ENCODE measurements around the gene PTER.

Gene PTER

DNA sequence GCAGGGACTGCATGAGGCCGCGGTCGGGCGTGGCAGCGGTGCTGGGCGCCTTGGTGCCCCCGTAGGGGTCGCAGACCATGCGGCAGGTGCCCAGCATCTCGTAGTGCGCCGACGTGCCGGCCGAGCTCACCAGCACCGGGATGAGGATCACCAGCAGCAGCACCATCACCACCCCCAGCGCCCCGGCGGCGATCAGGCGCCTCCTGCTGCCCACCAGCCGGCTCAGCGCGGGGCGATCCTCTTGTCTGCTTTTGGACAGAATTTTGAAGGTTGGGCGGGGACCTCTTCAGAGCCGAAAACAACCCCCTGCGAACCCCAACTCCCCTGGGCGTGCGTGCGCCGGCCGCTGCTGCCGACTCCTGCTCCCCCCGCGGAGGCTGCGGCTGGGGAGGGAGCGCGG lies 84.1 kb downstream of the PTER start:
- peaks cover 10% of the 10 kb centered on the region for H3K27me3 ChIP-seq (ENCODE audit: control insufficient read depth, insufficient read depth, low read length)

DNA sequence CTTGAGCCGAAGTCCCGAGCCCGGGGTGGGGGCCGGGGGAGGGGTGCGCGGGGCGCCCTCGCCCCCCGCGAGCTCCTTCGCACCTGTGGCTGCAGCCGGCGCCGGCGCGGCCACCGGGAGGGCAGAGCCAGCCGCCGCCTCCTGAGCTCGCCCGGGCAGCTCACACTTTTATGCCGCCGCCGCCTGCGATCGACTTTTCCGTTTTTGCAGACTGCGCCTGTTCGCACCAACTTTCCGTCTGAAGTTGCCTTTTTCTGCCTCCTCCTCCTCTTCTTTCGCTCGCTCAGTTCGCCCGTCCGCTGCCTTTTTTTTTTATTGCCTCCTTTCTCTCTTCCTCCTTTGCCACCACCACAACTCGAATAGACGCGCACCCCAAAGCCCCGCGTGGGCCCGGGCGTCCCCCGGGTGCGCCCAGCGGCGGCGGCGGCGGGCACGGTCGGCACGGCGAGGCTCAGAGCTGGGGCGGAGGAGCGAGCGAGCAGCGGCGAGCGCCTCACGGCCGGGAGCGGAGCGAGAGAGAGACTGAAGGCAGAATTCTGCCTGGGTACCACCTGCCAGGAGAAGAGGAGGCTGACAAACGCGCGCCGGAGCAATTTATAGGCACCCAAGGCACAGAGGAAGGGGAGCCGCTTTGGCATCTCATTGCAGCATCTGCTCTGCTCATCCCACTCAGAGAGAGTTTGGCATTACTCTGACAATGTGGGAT lies 84.7 kb downstream of the PTER start, which contains the start of gene C1QL3:
C1QL3 (minus strand) TSS at position 569 of the 706 bp plus-strand sequence. CDS start 814 bp downstream, outside the sequence.
- H3K27ac ChIP-seq (ENCODE audit: low read depth, low read length): no peak within 1 kb of the TSS
- H3K4me3 ChIP-seq (ENCODE audit: low read length): peak within 1 kb of the TSS; percentile 56
- H3K36me3 ChIP-seq (ENCODE audit: control insufficient read depth, insufficient read depth, low read length): no peaks in the 10 kb centered on the region
- H3K27me3 ChIP-seq (ENCODE audit: control insufficient read depth, insufficient read depth, low read length): peaks cover 10% of the 10 kb centered on the region
- H3K4me1 ChIP-seq (ENCODE audit: control insufficient read depth, insufficient read depth, low read length): no peaks in the 10 kb centered on the region
- no peak within 1 kb of the TSS for H3K9ac ChIP-seq (ENCODE audit: low read length)

More for the DNA sequence above, 84.1 kb downstream of the PTER start:
- peak overlapping the region; percentile 50 for H3K4me3 ChIP-seq (ENCODE audit: low read length)
- H3K9ac ChIP-seq (ENCODE audit: low read length): no peak overlapping the region
- H3K4me1 ChIP-seq (ENCODE audit: control insufficient read depth, insufficient read depth, low read length): no peaks in the 10 kb centered on the region
- H3K36me3 ChIP-seq (ENCODE audit: control insufficient read depth, insufficient read depth, low read length): no peaks in the 10 kb centered on the region
- no peak overlapping the region for H3K27ac ChIP-seq (ENCODE audit: low read depth, low read length)

GRCh38 chr10:16527452-16527851 lies 90.6 kb downstream of the PTER start:
- no peak overlapping the region for H3K4me3 ChIP-seq (ENCODE audit: low read length)
- H3K9ac ChIP-seq (ENCODE audit: low read length): no peak overlapping the region
- H3K36me3 ChIP-seq (ENCODE audit: control insufficient read depth, insufficient read depth, low read length): no peaks in the 10 kb centered on the region
- H3K4me1 ChIP-seq (ENCODE audit: control insufficient read depth, insufficient read depth, low read length): no peaks in the 10 kb centered on the region
- no peaks in the 10 kb centered on the region for H3K27me3 ChIP-seq (ENCODE audit: control insufficient read depth, insufficient read depth, low read length)
- no peak overlapping the region for H3K27ac ChIP-seq (ENCODE audit: low read depth, low read length)

GRCh38 chr10:16529853-16530252 lies 93.0 kb downstream of the PTER start:
- Histone ChIP-seq H3K36me3 (ENCODE audit: control insufficient read depth, insufficient read depth, low read length) (no peaks in the 10 kb centered on the region), H3K9ac (ENCODE audit: low read length) (no peak overlapping the region)

DNA sequence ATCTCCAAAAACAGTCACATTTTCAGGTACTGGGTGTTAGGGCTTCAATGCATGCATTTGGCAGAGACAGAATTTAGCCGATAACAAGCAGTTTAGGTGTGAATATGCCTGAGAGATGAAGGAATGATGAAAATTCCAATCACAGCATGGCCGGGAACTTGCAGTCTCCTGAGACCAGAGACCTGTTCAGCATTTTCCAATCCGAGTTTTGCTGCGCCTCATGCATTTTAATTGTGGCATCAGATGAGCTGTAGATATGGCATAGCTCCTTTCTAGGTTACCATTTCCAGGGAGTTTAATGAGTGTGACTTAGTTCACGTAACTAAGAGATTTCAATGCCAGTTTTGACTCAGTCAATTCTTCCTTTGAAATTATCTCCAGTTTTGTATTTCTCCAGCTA lies 99.3 kb downstream of the PTER start:
- Histone ChIP-seq H3K36me3 (ENCODE audit: control insufficient read depth, insufficient read depth, low read length) (no peaks in the 10 kb centered on the region), H3K27me3 (ENCODE audit: control insufficient read depth, insufficient read depth, low read length) (no peaks in the 10 kb centered on the region), H3K27ac (ENCODE audit: low read depth, low read length) (no peak overlapping the region), H3K4me1 (ENCODE audit: control insufficient read depth, insufficient read depth, low read length) (no peaks in the 10 kb centered on the region), H3K9ac (ENCODE audit: low read length) (no peak overlapping the region), H3K4me3 (ENCODE audit: low read length) (no peak overlapping the region)

More at GRCh38 chr10:16529853-16530252, 93.0 kb downstream of the PTER start:
- Histone ChIP-seq H3K27me3 (ENCODE audit: control insufficient read depth, insufficient read depth, low read length) (no peaks in the 10 kb centered on the region), H3K4me3 (ENCODE audit: low read length) (no peak overlapping the region), H3K4me1 (ENCODE audit: control insufficient read depth, insufficient read depth, low read length) (no peaks in the 10 kb centered on the region), H3K27ac (ENCODE audit: low read depth, low read length) (no peak overlapping the region)

DNA sequence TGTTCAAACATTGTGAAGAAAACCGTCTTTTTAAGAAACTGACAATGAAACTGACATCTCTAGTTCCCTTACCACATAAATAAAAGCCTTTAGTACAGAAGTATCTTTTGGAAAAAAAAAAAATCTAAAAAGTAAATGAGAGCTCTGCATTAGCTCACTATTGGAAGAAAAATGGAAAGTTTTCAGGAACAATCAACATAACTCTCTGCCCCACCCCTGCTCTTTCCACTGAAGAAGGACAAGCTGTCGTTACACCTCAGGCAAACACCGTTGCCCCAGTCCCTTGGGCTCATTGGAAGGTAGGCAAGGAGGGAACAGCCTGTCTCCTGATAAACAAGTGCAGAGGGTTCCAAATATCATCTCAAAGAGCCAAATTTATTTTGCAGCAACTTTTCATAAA lies 107.3 kb downstream of the PTER start:
- H3K27me3 ChIP-seq (ENCODE audit: control insufficient read depth, insufficient read depth, low read length): no peaks in the 10 kb centered on the region
- H3K27ac ChIP-seq (ENCODE audit: low read depth, low read length): no peak overlapping the region
- no peak overlapping the region for H3K9ac ChIP-seq (ENCODE audit: low read length)
- H3K4me3 ChIP-seq (ENCODE audit: low read length): no peak overlapping the region
- H3K4me1 ChIP-seq (ENCODE audit: control insufficient read depth, insufficient read depth, low read length): no peaks in the 10 kb centered on the region
- no peaks in the 10 kb centered on the region for H3K36me3 ChIP-seq (ENCODE audit: control insufficient read depth, insufficient read depth, low read length)

DNA sequence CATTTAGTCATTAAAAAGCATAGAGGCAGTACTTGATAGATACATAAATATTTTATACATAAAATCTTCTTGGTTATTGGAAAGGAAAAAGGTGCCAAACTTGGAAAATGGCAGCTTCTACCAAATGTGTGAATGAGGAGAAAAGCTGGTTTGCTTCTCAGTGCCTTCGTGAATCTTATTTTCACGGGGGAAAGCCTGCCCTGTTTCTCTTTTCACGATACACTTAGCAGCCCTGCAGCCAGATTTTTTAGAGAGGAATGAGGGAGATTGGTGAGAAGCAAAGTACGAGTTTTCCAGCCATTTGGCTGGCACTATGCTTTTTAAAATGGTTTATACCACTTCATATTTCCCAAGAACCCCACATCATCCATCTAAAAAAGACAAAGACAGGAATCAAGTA lies 107.8 kb downstream of the PTER start:
- Histone ChIP-seq H3K27ac (ENCODE audit: low read depth, low read length) (no peak overlapping the region), H3K4me1 (ENCODE audit: control insufficient read depth, insufficient read depth, low read length) (no peaks in the 10 kb centered on the region), H3K27me3 (ENCODE audit: control insufficient read depth, insufficient read depth, low read length) (no peaks in the 10 kb centered on the region), H3K36me3 (ENCODE audit: control insufficient read depth, insufficient read depth, low read length) (no peaks in the 10 kb centered on the region), H3K4me3 (ENCODE audit: low read length) (no peak overlapping the region), H3K9ac (ENCODE audit: low read length) (no peak overlapping the region)

DNA sequence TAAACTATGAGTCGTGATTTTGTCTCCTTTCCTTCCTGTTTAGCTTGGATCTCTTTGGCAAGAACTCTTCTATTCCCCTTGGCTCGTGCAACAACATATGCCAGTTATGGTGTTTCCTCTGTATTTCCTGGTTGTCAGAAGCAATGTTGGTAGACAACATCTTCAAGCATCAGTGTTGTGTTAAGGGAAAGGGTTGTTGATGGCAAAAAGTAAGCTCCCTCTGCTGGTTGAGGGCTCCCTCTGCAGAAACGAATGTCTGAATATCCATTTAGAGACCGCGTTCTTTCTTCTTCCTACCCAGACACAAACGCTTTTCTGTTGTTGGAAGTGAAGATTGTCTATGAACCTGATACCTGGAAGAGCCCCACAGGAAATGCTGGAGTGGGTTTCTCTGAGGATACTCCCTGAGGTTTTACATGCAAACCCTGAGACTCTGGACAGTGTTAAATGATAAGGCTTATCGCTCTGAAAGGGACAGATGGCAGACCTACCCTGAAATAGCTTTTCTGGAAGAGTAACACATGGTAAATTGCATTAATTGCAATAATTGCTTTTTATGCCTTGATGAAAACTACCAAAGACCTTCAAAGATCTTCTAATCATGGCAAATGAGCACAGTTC lies 108.4 kb downstream of the PTER start:
- Histone ChIP-seq H3K27ac (ENCODE audit: low read depth, low read length) (no peak overlapping the region), H3K27me3 (ENCODE audit: control insufficient read depth, insufficient read depth, low read length) (no peaks in the 10 kb centered on the region), H3K4me3 (ENCODE audit: low read length) (no peak overlapping the region), H3K4me1 (ENCODE audit: control insufficient read depth, insufficient read depth, low read length) (no peaks in the 10 kb centered on the region), H3K36me3 (ENCODE audit: control insufficient read depth, insufficient read depth, low read length) (no peaks in the 10 kb centered on the region), H3K9ac (ENCODE audit: low read length) (no peak overlapping the region)

DNA sequence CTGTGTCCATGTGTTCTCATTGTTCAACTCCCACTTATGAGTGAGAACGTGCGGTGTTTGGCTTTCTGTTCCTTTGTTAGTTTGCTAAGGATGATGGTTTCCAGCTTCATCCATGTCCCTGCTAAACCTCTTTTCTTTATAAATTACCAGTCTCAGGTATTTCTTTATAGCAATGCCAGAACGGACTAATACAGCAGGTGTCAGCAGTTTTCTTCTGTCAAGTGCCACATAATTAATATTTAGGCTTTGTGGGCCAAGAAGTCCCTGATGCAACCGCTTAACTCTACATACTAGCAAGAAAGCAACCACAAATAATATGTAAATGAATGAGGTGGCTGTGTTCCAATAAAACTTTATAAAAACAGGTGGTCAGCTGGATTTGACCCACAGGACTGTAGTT lies 111.2 kb downstream of the PTER start:
- no peaks in the 10 kb centered on the region for H3K36me3 ChIP-seq (ENCODE audit: control insufficient read depth, insufficient read depth, low read length)
- no peak overlapping the region for H3K4me3 ChIP-seq (ENCODE audit: low read length)
- H3K9ac ChIP-seq (ENCODE audit: low read length): no peak overlapping the region
- H3K27me3 ChIP-seq (ENCODE audit: control insufficient read depth, insufficient read depth, low read length): no peaks in the 10 kb centered on the region
- H3K4me1 ChIP-seq (ENCODE audit: control insufficient read depth, insufficient read depth, low read length): no peaks in the 10 kb centered on the region
- H3K27ac ChIP-seq (ENCODE audit: low read depth, low read length): no peak overlapping the region

DNA sequence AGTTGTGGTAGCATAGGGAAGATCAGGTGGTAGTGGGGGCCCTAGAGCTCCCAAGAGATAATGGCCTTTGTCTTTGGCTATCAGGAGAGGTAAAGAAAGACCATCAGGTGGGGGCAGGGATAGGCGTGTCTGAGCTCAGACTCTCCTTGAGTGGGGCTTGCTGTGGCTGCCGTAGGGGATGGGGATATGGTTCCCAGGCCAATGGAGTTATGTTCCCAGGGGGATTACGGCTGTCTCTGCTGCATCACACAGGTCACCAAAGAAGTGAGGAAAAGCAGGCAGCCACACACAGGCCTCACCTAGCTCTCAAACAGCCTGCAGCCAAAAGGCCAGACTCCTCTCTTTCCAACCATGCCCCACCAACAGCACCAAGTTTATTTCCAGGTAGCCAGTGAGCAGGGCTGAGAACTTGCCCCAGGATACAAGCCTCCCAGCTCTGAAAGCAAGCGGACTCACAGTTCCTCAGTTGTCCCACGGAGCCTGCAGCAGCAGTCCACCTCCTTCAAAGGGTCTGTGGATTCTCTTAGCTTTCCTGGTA lies 122.5 kb downstream of the PTER start:
- H3K27me3 ChIP-seq (ENCODE audit: control insufficient read depth, insufficient read depth, low read length): no peaks in the 10 kb centered on the region
- no peak overlapping the region for H3K27ac ChIP-seq (ENCODE audit: low read depth, low read length)
- no peaks in the 10 kb centered on the region for H3K4me1 ChIP-seq (ENCODE audit: control insufficient read depth, insufficient read depth, low read length)
- no peak overlapping the region for H3K9ac ChIP-seq (ENCODE audit: low read length)
- no peak overlapping the region for H3K4me3 ChIP-seq (ENCODE audit: low read length)
- no peaks in the 10 kb centered on the region for H3K36me3 ChIP-seq (ENCODE audit: control insufficient read depth, insufficient read depth, low read length)

DNA sequence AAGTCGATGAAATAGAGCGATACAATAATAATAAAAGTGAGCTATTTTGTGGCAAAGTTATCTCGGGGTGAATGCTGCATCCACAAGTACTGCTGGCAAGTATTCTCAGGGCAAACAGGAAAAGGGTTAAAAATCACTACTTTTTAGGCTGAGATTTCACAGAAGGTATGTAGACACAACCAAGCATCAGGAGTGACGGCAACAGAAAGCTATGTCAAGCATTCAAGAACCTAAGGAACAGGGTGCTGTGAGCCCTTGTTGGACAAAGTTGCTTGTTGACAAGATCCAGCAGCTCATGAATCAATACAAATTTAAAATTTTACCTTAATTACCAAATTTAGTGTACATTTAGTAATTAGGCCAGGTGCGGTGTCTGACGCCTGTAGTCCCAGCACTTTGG lies 126.1 kb downstream of the PTER start:
- Histone ChIP-seq H3K36me3 (ENCODE audit: control insufficient read depth, insufficient read depth, low read length) (no peaks in the 10 kb centered on the region), H3K4me3 (ENCODE audit: low read length) (no peak overlapping the region), H3K9ac (ENCODE audit: low read length) (no peak overlapping the region), H3K27me3 (ENCODE audit: control insufficient read depth, insufficient read depth, low read length) (no peaks in the 10 kb centered on the region), H3K27ac (ENCODE audit: low read depth, low read length) (no peak overlapping the region), H3K4me1 (ENCODE audit: control insufficient read depth, insufficient read depth, low read length) (no peaks in the 10 kb centered on the region)

Measured in rectal smooth muscle tissue (tissue), 1 donor.